ENCODE measurements around the gene RLN3.

The RLN3 gene

GRCh38 chr19:13992025-13992424, 35.9 kb upstream of the RLN3 start:
- DNase-seq (ENCODE audit: low read depth, low spot score) = no peak
- no peak overlapping the region for H3K4me3 ChIP-seq (ENCODE audit: low read length)

- no peak overlapping the region for H3K4me3 ChIP-seq (ENCODE audit: low read length)
- DNase-seq (ENCODE audit: low read depth, low spot score) = no peak
Measured at GRCh38 chr19:13993590-13994300, 34.2 kb upstream of the RLN3 start.

- DNase-seq (ENCODE audit: low read depth, low spot score) = no peak
- no peak overlapping the region for H3K4me3 ChIP-seq (ENCODE audit: low read length)
Measured at GRCh38 chr19:13995017-13995728, 32.8 kb upstream of the RLN3 start.

GRCh38 chr19:13995878-13996765, 31.8 kb upstream of the RLN3 start:
- H3K4me3 ChIP-seq (ENCODE audit: low read length) = no peak overlapping the region
- DNase-seq (ENCODE audit: low read depth, low spot score) = no peak

GRCh38 chr19:13996928-13997630, 30.9 kb upstream of the RLN3 start:
- no peak for DNase-seq (ENCODE audit: low read depth, low spot score)
- no peak overlapping the region for H3K4me3 ChIP-seq (ENCODE audit: low read length)

DNA sequence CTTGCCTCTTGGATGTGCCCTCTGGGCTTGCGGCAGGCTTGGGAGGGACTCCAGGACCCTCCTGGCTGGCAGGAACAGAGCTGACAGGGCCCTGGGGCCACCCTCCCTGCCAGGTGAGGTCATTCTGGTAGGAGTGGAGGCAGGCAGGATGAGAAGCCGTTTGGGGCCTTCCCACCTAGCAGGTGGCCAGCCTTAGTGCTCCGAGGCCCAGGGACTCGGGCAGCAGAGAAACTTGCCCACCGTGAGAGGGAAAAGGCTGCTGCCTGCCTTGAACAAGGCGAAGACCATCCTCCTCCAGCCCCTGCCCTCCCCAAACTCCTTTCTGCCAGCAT, 30.4 kb upstream of the RLN3 start:
- no peak for DNase-seq (ENCODE audit: low read depth, low spot score)
- no peak overlapping the region for H3K4me3 ChIP-seq (ENCODE audit: low read length)

DNA sequence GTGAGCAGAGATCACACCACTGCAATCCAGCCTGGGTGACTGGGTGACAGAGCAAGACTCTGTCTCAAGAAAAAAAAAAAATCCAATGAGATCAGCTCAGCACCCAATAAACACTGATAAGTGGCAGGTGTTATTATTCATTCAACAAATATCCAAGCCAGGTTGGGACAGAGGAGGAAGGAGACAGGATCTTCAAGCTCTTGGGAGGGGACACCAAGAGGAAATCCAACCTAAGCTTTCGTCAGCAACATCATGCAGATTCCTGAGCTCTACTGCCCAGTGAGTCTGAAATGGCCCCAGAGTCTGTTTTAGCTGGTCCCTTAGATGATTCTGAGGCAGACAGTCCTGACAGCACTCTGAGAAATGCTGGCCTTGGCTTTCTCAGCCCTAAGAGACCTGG, 29.5 kb upstream of the RLN3 start:
- no peak for DNase-seq (ENCODE audit: low read depth, low spot score)
- no peak overlapping the region for H3K4me3 ChIP-seq (ENCODE audit: low read length)

DNA sequence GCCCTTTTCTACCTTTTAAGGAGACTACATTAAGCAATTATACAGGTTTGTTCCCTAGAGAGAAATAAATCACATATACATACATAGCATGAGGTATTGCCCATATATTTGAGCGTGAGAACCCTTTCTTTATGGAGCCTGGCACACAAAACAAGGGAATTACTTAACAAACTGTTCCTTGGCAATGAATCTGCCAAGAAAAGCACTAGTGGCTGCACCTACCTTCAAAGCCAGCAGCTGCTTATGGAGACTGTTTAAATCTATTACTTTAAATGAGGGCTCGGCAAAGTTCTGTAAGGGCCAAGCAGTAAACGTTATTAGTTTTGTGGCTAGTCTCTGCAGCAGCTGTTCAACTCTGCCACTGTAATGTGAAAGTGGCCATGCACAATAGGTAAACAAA, 28.9 kb upstream of the RLN3 start:
- no peak overlapping the region for H3K4me3 ChIP-seq (ENCODE audit: low read length)
- DNase-seq (ENCODE audit: low read depth, low spot score) = no peak

DNA sequence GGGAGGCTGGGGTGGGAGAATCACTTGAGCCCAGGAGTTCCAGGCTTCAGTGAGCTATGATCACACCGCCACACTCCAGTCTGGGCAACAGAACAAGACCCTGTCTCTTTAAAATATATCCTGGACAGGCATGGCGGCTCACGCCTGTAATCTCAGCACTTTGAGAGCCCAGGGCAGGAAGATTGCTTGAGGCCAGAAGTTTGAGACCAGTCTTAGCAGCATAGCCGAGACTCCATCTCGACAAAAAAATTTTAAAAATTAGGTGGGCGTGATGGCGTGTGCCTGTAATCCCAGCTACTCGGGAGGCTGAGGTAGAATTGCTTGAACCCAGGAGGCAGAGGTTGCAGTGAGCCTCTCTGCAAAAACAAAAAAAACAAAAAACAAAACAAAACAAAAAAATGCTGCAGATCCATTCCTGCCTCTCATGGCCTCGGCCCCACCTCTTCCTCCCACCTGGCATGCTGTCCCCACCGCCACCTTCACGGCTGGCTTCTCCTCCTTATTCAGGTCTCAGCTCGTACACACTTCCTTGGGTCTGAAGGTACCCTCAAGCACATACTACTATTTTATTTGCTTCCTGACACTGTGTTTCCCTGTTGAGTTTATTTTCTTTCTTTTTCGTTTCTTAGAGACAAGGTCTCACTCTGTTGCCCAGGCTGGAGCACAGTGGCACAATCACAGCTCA, 27.1 kb upstream of the RLN3 start:
- DNase-seq (ENCODE audit: low read depth, low spot score) = no peak
- H3K4me3 ChIP-seq (ENCODE audit: low read length) = no peak overlapping the region

DNA sequence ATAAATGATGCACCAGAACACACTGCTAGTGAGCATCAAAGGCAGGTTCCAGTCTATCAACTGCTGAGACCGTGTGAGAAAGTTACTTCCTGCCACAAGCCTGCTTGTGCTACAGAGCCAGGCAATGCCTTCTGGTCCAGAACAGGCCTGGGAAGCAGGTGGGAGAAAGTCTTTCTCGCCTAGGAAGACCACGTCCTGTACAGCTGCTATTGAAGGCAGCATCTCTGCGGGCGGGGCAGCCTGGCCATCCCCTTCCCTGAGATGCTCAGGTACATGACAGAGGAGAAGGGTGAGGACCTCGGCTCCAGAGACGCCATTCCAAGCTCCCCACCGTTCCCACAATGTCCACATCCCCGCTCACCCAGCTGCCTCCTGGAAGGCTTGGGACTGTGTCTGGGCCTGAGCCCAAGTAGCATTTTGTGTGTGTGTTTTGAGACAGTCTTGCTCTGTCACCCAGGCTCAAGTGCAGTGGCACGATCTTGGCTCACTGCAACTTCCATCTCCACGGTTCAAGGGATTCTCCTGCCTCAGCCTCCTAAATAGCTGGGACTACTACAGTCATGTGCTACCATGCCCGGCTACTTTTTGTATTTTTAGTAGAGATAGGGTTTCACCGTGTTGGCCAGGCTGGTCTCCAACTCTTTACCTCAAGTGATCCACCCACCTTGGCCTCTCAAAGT, 25.2 kb upstream of the RLN3 start:
- DNase-seq (ENCODE audit: low read depth, low spot score) = peak; percentile 74
- peak overlapping the region; percentile 18 for H3K4me3 ChIP-seq (ENCODE audit: low read length)

DNA sequence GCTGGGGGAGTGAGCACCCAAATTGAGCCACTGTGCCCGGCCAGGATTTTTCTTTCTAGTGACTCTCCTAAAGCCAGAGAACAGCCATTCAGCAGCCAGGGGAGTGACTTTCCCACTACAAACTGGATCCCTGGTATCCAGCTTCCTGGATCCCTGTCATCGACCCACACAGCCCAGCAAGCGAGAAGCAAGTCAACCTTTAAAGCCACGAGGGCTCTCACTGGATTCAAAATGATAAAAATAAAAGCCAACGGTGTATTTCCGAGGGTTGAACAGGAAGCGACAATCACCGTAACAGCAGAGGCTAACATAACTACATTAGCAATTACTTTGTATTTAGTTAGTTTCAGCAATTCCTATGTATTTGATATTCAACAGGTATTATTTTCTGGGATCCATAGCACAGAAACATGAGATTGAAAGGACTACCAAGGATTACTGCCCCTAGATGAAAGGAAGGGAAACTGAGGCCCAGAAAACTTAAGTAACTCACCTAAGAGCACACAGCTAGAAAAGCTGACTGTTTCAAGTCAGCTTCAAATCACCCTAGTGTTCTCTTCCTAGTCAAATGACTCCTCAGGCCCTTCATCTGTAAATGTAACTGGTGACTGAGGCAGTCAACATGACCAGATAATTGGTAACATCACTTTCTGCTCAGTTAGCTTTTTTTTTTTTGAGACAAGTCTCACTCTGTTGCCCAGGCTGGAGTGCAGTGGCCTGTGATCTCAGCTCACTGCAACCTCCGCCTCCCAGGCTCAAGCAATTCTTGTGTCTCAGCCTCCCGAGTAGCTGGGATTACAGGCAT, 24.5 kb upstream of the RLN3 start:
- H3K4me3 ChIP-seq (ENCODE audit: low read length) = peak overlapping the region; percentile 18

DNA sequence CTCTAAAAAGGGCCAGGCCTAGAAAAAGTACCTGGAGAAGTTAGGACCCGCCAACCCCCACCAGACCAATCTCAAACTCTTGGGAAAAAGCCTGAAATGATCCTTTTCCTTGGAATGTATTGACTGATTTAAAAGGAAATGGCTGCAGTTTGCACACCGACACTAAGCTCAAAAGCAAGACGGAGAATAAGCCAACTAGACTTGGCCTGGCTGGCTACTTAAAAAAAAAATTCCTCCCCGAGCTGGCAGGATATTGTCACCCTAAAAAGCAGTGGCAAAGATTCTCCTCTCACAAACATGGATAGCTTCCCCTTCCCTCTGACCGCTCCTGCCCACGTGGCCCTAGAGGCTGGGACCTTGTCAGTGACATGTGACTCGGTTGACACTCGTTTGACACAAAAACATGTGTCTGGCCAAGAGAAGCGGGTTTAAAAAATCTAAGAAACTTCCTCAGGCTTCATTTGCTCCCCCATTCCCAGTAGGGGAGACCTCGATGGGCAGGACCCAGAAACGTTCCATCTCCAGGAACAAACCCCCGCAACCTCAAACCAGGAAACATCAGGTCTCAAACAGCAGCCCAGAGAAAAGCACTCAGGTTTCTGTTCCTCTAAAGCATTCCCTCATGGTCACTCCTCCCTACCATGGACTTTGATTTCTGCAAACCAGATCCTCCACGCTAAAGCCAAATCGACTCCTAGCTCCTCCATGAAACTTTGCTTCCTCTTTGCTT, 23.2 kb upstream of the RLN3 start:
- no peak for DNase-seq (ENCODE audit: low read depth, low spot score)
- H3K4me3 ChIP-seq (ENCODE audit: low read length) = peak overlapping the region; percentile 46

More for the DNA sequence above, 24.5 kb upstream of the RLN3 start:
- no peak for DNase-seq (ENCODE audit: low read depth, low spot score)

- H3K4me3 ChIP-seq (ENCODE audit: low read length) = peak overlapping the region; percentile 77
- peak; percentile 74 for DNase-seq (ENCODE audit: low read depth, low spot score)
Measured at GRCh38 chr19:14005349-14006084, 22.4 kb upstream of the RLN3 start.

GRCh38 chr19:14006085-14006765, 21.7 kb upstream of the RLN3 start, which contains the start of gene RFX1:
RFX1 (minus strand) TSS chr19:14006320; CDS start chr19:13993843, 12,477 bp downstream.
- peak; percentile 100 for DNase-seq (ENCODE audit: low read depth, low spot score)
- peak within 1 kb of the TSS; percentile 77 for H3K4me3 ChIP-seq (ENCODE audit: low read length)

- peak overlapping the region; percentile 77 for H3K4me3 ChIP-seq (ENCODE audit: low read length)
- no peak for DNase-seq (ENCODE audit: low read depth, low spot score)
Measured at GRCh38 chr19:14006766-14007562, 21.0 kb upstream of the RLN3 start.

Data from Jurkat, Clone E6-1 (cell line).